GM19023 (cell line): ENCODE measurements around the gene FAM98B.

Experiments
- ATAC-seq: cut with Tn5 transposase; IDR thresholded peaks from one replicate; pipeline ENCODE4 v1.9.1; 2021; ENCODE audit warnings: mild to moderate bottlenecking, moderate library complexity; ENCODE audit not compliant: unreplicated experiment

Gene FAM98B

DNA sequence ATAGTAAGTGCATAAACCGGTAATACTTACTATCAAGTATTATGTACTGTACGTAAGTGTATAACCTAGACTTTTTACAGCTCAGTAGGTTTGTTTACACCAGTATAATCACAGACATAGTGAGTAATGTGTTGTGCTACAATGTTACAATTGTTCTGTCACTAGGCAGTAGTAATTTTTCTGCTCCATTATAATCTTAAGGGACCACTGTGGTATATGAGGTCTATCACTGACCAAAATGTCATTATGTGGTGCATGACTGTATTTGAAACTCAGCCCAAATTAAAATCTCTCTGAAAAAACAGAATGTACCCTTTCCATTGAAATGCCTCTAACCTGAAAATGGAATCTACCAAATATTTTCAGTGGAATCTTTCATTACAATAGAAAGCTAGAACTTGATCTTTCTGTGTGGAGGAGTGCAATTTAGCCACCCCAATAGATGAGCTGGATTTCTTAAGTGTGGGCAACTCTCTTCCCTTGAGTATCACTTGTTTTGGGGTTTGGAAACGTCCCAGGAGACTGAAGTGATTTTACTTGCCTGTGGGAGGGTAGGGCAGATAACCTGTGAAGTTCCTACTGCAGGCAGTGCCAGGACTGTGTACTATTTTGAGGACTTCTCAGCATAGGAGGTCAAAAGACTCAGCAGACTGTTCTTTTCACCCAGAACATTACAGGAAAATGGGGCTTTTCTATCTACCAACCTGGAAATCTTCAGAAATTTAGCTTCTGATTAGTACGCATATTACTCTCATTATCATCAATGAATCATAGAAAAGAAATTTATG lies 50.9 kb downstream of the FAM98B start:
- ATAC-seq = no peak

GRCh38 chr15:38506997-38507396 lies 53.1 kb downstream of the FAM98B start:
- ATAC-seq = no peak

- no peak for ATAC-seq
Observed at GRCh38 chr15:38507570-38507969, 53.6 kb downstream of the FAM98B start.

- no peak for ATAC-seq
Observed at GRCh38 chr15:38508647-38509046, 54.7 kb downstream of the FAM98B start.

GRCh38 chr15:38509152-38509551 lies 55.2 kb downstream of the FAM98B start:
- ATAC-seq = no peak

DNA sequence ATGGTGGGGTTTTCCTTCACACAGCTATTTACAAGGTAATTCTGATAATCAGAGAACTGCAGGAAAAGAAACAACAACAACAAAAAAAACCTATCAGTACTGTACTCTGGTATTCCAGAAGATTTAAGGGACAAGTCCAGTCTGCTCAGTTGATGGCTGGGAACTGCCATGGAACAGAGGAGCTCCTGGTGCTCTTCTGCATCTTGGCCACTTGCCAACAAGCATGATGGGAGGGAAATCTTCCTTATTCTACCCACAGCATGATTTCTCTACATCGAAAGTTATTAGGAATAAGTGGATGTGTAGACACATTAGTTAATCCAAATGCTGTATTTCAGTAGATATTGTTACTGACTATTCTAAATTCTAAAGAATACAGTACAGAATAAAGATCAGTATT lies 59.0 kb downstream of the FAM98B start:
- ATAC-seq = no peak

DNA sequence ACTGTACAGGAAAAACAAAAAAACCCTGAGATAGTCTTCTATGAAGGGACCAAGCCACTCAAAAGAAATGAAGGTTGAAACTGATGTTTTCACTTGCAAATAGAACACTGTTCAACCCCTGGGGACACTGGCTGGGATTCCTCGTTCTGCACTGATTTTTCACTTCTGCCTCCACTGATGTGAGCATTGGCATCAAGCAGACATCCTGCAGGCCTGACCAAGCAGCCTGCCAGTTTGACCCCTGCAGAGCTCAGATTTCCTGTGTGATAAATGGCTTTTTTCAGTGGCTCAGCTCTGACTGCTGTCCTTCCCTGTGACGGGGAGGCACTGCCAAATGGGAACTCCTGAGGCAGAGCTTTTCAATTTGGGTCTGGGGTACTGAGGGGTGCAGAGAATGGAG lies 60.7 kb downstream of the FAM98B start:
- peak; percentile 60 for ATAC-seq

GRCh38 chr15:38516626-38517025 lies 62.7 kb downstream of the FAM98B start:
- ATAC-seq = no peak

DNA sequence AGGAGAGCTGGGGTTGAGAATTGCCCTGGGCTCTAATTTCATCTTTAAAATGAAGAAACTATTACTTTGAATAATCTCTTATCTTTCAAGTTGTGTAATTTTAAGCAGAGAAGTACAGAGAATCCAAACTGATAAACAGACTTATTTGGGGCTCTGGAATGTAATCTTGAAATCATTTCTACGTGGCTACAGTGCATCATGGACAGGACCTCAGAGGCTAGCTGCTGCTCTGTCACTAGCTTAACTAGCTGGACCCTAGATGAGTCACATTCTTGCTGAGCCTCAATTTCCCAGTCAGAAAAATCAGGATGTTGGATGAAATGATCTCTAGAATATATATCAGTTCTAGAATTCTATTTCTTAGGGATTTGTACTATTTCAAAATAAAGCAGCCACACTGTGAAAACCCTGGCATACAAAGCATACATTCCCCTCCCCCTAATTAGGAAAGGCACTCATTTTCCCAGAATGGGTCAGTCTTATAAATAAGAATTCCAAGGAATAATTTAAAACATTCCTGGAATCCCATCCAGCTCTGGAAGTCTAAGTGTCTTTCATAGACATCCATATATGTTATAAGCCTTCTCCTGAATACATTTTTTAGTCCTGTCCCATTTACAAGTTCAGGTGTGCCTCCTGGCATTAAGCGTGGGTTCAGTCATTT lies 63.5 kb downstream of the FAM98B start:
- ATAC-seq = no peak

DNA sequence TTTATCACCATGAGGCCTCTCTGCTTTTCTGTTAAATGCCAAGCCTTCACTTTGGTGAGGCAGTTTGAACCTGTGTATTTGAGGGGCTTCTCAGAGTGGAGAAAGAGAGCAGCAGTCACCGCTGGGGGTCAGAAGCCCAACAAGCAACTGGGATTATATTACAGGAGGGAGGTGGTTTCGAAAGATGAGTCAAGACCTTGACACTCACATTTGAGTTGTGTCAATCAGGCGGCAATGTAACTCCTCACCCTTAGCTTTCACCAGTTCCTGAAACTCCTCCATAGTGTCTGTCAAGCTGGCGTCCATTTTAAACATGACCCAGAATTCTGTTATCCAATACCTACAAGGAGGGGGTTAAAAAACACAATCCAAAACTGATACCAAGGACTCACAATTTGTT lies 64.2 kb downstream of the FAM98B start:
- no peak for ATAC-seq

DNA sequence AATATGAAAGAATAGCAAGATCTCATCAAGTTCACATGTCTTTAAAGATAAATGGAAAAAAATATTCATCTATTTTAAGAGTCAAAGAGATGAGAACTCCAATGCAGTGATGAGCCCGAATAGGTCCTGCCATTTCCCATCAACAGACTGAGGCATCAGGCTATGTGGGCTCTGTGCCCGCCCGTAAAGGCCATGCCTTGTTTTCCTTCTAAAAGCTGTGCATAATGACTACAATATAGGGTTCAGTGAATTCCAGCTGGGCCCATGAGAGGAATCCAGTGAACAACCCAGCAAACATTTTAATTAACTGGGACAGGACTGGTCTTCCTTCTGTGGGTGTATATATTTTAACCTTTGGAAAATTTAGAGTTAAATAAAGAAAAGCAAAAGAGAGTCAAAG lies 66.1 kb downstream of the FAM98B start:
- ATAC-seq = no peak

- no peak for ATAC-seq
Observed at GRCh38 chr15:38521316-38521715, 67.4 kb downstream of the FAM98B start.

DNA sequence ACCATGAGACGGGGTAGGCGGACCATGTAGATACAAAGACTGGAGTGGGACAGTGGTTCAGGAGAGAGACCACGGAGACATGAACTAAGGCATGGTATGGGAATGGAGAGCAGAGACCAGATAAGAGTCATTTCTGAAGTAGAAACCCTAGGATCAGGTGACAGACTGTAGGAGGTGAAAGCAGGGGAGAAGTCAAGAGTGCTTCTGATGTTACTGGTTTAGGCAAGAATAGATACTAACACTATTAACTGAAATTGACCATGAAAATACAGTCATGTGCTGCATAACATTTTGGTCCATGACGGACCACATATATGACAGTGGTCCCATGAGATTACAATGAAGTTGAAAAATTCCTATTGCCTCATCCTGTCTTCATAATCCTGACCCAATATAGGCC lies 69.0 kb downstream of the FAM98B start:
- no peak for ATAC-seq

DNA sequence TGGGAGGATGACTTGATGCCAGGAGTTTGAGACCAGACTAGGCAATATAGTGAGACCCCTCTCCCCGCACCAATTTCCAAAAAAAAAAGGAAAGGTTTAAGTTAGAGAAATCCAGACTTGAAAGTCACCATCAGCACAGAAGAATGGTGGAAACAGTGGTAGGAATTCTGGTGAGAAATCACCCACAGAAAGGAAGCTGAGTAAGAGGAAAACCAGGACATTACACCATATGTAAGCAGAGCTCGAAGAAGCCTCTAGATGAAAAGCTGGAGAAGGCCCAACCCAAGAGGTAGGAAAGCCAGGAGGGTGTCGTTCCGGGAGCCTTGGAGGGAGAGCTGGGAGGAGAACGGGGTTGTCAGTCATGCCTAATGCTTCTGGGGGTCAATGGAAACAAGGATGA lies 70.2 kb downstream of the FAM98B start:
- ATAC-seq = no peak

GRCh38 chr15:38525489-38525888 lies 71.6 kb downstream of the FAM98B start:
- no peak for ATAC-seq

- no peak for ATAC-seq
Observed at GRCh38 chr15:38526158-38526557, 72.2 kb downstream of the FAM98B start.

GRCh38 chr15:38528294-38528693 lies 74.4 kb downstream of the FAM98B start:
- ATAC-seq = no peak

GRCh38 chr15:38530113-38530512 lies 76.2 kb downstream of the FAM98B start:
- peak; percentile 74 for ATAC-seq

- no peak for ATAC-seq
Observed at GRCh38 chr15:38531509-38531908, 77.6 kb downstream of the FAM98B start.

DNA sequence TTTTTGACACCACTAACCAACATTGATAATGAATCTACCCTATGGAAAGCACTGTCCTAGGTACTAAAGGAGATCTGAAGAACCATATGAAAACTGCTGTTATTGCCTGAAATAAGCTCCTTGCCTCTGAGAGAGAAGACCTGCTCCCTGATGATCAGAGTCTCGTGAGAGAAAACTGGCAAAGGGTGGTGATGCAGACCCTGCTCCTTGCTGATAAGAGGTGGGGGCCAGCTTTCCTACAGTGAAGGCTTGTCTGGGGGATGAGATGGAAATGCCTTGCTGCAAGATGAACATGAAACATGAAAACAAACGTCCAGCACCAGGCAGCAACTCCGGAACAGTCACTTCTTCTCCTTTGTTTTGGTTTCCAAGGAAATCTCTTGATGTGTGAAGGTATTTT lies 78.8 kb downstream of the FAM98B start:
- no peak for ATAC-seq

GRCh38 chr15:38533416-38533915 lies 79.5 kb downstream of the FAM98B start:
- ATAC-seq = no peak

- ATAC-seq = no peak
Observed at GRCh38 chr15:38533926-38534325, 80.0 kb downstream of the FAM98B start.
